Measurements from ENCODE around the gene SLC35F3. TPM values are rescaled to one million over a fixed set of nuclear protein-coding genes. Genes with fewer than 3 reads are reported as not detected.

Gene SLC35F3
- polyA plus RNA-seq, 4 donors: 0.07 to 0.46 TPM; not detected in 2

DNA sequence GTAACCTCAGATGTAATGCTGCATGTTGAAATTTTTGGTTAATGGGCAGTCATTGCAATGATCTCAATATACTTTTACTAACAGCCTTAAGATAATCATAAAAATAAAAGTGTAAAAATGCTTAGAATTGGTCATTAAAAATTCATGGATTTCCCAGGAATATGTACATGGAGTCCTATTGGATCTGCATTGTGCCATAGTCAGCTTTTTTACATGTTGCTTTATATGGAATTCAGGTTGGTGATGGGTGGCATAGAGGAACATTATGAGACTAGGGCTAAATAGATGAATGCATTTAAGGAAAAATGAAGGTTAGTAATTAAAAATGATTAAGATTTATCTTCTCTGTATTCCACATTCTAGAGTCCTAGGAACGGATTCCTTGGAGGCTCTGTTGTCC is 103.2 kb downstream of the SLC35F3 start:
- no peaks in the 10 kb centered on the region for H3K36me3 ChIP-seq (ENCODE audit: control insufficient read depth in 3 of 3, insufficient read depth in 2 of 3, low read depth in 1 of 3, low read length in 3 of 3)
- H3K4me1 ChIP-seq (ENCODE audit: control insufficient read depth in 3 of 3, insufficient read depth in 2 of 3, low read depth in 1 of 3, low read length in 2 of 3): no peaks in the 10 kb centered on the region
- no peak overlapping the region for H3K4me3 ChIP-seq (ENCODE audit: low read depth in 1 of 3, low read length in 3 of 3)
- no peaks in the 10 kb centered on the region for H3K27me3 ChIP-seq (ENCODE audit: control insufficient read depth in 3 of 3, insufficient read depth in 3 of 3, low read length in 3 of 3)
- H3K27ac ChIP-seq (ENCODE audit: low read depth in 1 of 3, low read length in 2 of 3): no peak overlapping the region
- peaks cover 0 to 2% of the 10 kb centered on the region in 2 donors for H3K9me3 ChIP-seq (ENCODE audit: control insufficient read depth in 2 of 2, insufficient read depth in 1 of 2, low read depth in 1 of 2, low read length in 1 of 2)
- DNase-seq (no peak), FAIRE-seq (no peak)
- 76 to 90% (median 86%) methylated on average over 1 of the region's 1 CpG for whole genome bisulfite sequencing, 3 donors

DNA sequence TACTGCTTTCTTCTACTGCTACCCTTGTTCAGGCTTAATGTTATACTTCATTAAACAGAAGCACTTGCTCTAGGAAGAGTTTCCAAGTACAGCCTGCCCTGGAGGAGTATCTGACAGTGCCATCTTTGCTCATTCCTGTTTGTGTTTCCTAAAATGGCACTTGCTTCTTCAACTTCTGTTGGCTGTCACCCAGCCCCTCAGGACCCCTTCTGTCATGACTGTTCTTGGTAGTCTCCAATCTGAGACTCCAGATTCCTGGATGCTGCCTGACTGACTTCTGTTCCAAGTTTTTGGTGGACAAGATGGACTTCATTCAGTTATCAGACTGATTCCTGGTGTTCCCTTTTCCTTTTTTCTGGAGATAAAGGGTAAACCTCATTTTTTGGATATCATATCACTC is 104.1 kb downstream of the SLC35F3 start:
- DNase-seq (no peak), FAIRE-seq (no peak)
- H3K4me3 ChIP-seq (ENCODE audit: low read depth in 1 of 3, low read length in 3 of 3): no peak overlapping the region
- no peaks in the 10 kb centered on the region for H3K27me3 ChIP-seq (ENCODE audit: control insufficient read depth in 3 of 3, insufficient read depth in 3 of 3, low read length in 3 of 3)
- no peak overlapping the region for H3K27ac ChIP-seq (ENCODE audit: low read depth in 1 of 3, low read length in 2 of 3)
- H3K9me3 ChIP-seq (ENCODE audit: control insufficient read depth in 2 of 2, insufficient read depth in 1 of 2, low read depth in 1 of 2, low read length in 1 of 2): peaks cover 0 to 2% of the 10 kb centered on the region in 2 donors
- H3K4me1 ChIP-seq (ENCODE audit: control insufficient read depth in 3 of 3, insufficient read depth in 2 of 3, low read depth in 1 of 3, low read length in 2 of 3): no peaks in the 10 kb centered on the region
- H3K36me3 ChIP-seq (ENCODE audit: control insufficient read depth in 3 of 3, insufficient read depth in 2 of 3, low read depth in 1 of 3, low read length in 3 of 3): no peaks in the 10 kb centered on the region

- Histone ChIP-seq H3K4me1 (ENCODE audit: control insufficient read depth in 3 of 3, insufficient read depth in 2 of 3, low read depth in 1 of 3, low read length in 2 of 3) (no peaks in the 10 kb centered on the region), H3K27ac (ENCODE audit: low read depth in 1 of 3, low read length in 2 of 3) (no peak overlapping the region), H3K36me3 (ENCODE audit: control insufficient read depth in 3 of 3, insufficient read depth in 2 of 3, low read depth in 1 of 3, low read length in 3 of 3) (no peaks in the 10 kb centered on the region), H3K9me3 (ENCODE audit: control insufficient read depth in 2 of 2, insufficient read depth in 1 of 2, low read depth in 1 of 2, low read length in 1 of 2) (peaks cover 0 to 2% of the 10 kb centered on the region in 2 donors), H3K4me3 (ENCODE audit: low read depth in 1 of 3, low read length in 3 of 3) (no peak overlapping the region), H3K27me3 (ENCODE audit: control insufficient read depth in 3 of 3, insufficient read depth in 3 of 3, low read length in 3 of 3) (no peaks in the 10 kb centered on the region)
- no peak for DNase-seq
- 85 to 88% (median 86%) methylated on average over 1 of the region's 1 CpG for WGBS, 3 donors
- FAIRE-seq: no peak
These were observed 105.2 kb downstream of the SLC35F3 start for GRCh38 chr1:234009668-234010067.

GRCh38 chr1:234014208-234014607 is 109.7 kb downstream of the SLC35F3 start:
- no peak overlapping the region for H3K4me3 ChIP-seq (ENCODE audit: low read depth in 1 of 3, low read length in 3 of 3)
- no peaks in the 10 kb centered on the region for H3K27me3 ChIP-seq (ENCODE audit: control insufficient read depth in 3 of 3, insufficient read depth in 3 of 3, low read length in 3 of 3)
- DNase-seq: no peak
- WGBS, 3 donors: 69 to 76% (median 70%) methylated on average over 3 of the region's 3 CpGs
- no peak overlapping the region for H3K27ac ChIP-seq (ENCODE audit: low read depth in 1 of 3, low read length in 2 of 3)
- FAIRE-seq: no peak
- H3K36me3 ChIP-seq (ENCODE audit: control insufficient read depth in 3 of 3, insufficient read depth in 2 of 3, low read depth in 1 of 3, low read length in 3 of 3): no peaks in the 10 kb centered on the region
- no peaks in the 10 kb centered on the region for H3K4me1 ChIP-seq (ENCODE audit: control insufficient read depth in 3 of 3, insufficient read depth in 2 of 3, low read depth in 1 of 3, low read length in 2 of 3)
- H3K9me3 ChIP-seq (ENCODE audit: control insufficient read depth in 2 of 2, insufficient read depth in 1 of 2, low read depth in 1 of 2, low read length in 1 of 2): no peaks in the 10 kb centered on the region

DNA sequence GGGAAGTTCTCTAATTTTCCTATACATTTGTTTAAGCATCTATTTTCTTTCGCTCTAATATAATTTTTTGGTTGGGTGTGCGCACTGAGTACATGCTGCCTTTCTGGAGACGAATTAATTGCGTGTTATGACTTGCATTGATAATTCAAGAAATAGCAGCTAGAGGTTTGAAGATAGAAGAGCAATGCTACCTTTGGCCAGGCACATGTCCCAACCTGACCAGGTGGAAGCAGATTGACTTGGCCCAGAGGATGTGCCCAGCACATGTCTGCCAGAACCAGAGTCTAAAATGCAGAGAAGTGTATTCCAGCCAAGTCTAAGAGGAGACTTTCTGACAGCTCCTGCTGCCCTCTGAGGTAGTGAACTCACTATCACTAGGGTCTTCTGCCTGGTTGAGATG is 114.3 kb downstream of the SLC35F3 start:
- Histone ChIP-seq H3K27me3 (ENCODE audit: control insufficient read depth in 3 of 3, insufficient read depth in 3 of 3, low read length in 3 of 3) (no peaks in the 10 kb centered on the region), H3K9me3 (ENCODE audit: control insufficient read depth in 2 of 2, insufficient read depth in 1 of 2, low read depth in 1 of 2, low read length in 1 of 2) (no peaks in the 10 kb centered on the region), H3K4me3 (ENCODE audit: low read depth in 1 of 3, low read length in 3 of 3) (no peak overlapping the region), H3K27ac (ENCODE audit: low read depth in 1 of 3, low read length in 2 of 3) (no peak overlapping the region), H3K36me3 (ENCODE audit: control insufficient read depth in 3 of 3, insufficient read depth in 2 of 3, low read depth in 1 of 3, low read length in 3 of 3) (no peaks in the 10 kb centered on the region), H3K4me1 (ENCODE audit: control insufficient read depth in 3 of 3, insufficient read depth in 2 of 3, low read depth in 1 of 3, low read length in 2 of 3) (no peaks in the 10 kb centered on the region)
- FAIRE-seq: no peak
- DNase-seq: no peak
- WGBS, 3 donors: 92 to 95% (median 94%) methylated on average over 4 of the region's 4 CpGs

GRCh38 chr1:234019387-234019786 is 114.9 kb downstream of the SLC35F3 start:
- H3K36me3 ChIP-seq (ENCODE audit: control insufficient read depth in 3 of 3, insufficient read depth in 2 of 3, low read depth in 1 of 3, low read length in 3 of 3): no peaks in the 10 kb centered on the region
- 83 to 95% (median 93%) methylated on average over 2 of the region's 2 CpGs for WGBS, 3 donors
- FAIRE-seq: no peak

GRCh38 chr1:234022302-234022701 is 117.8 kb downstream of the SLC35F3 start:
- Histone ChIP-seq H3K27ac (ENCODE audit: low read depth in 1 of 3, low read length in 2 of 3) (no peak overlapping the region), H3K4me3 (ENCODE audit: low read depth in 1 of 3, low read length in 3 of 3) (no peak overlapping the region), H3K36me3 (ENCODE audit: control insufficient read depth in 3 of 3, insufficient read depth in 2 of 3, low read depth in 1 of 3, low read length in 3 of 3) (no peaks in the 10 kb centered on the region), H3K27me3 (ENCODE audit: control insufficient read depth in 3 of 3, insufficient read depth in 3 of 3, low read length in 3 of 3) (no peaks in the 10 kb centered on the region), H3K4me1 (ENCODE audit: control insufficient read depth in 3 of 3, insufficient read depth in 2 of 3, low read depth in 1 of 3, low read length in 2 of 3) (no peaks in the 10 kb centered on the region), H3K9me3 (ENCODE audit: control insufficient read depth in 2 of 2, insufficient read depth in 1 of 2, low read depth in 1 of 2, low read length in 1 of 2) (no peaks in the 10 kb centered on the region)
- DNase-seq: no peak
- 87 to 96% (median 90%) methylated on average over 2 of the region's 2 CpGs for WGBS, 3 donors
- FAIRE-seq: no peak

More at GRCh38 chr1:234019387-234019786, 114.9 kb downstream of the SLC35F3 start:
- DNase-seq: no peak
- Histone ChIP-seq H3K4me1 (ENCODE audit: control insufficient read depth in 3 of 3, insufficient read depth in 2 of 3, low read depth in 1 of 3, low read length in 2 of 3) (no peaks in the 10 kb centered on the region), H3K4me3 (ENCODE audit: low read depth in 1 of 3, low read length in 3 of 3) (no peak overlapping the region), H3K27me3 (ENCODE audit: control insufficient read depth in 3 of 3, insufficient read depth in 3 of 3, low read length in 3 of 3) (no peaks in the 10 kb centered on the region), H3K9me3 (ENCODE audit: control insufficient read depth in 2 of 2, insufficient read depth in 1 of 2, low read depth in 1 of 2, low read length in 1 of 2) (no peaks in the 10 kb centered on the region), H3K27ac (ENCODE audit: low read depth in 1 of 3, low read length in 2 of 3) (no peak overlapping the region)

DNA sequence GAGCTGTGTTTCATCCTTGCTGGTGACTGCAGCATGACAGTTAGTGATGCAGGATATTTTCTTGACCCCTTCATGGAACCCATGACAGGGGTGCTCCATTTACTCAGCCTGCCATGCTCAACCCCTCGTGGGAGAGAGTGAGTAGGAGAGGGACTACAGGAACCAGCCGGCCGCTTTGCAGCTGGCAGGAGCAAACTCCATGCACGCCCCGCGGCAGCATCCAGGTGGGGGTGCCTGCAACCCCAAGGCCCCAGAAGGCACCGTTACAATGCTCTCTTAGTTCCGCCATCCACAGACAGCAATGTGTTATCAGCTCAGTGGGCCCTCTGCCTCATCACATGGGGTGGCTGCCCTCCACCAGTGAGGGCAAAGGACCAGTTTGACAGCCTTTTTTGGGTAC is 135.1 kb downstream of the SLC35F3 start:
- H3K9me3 ChIP-seq (ENCODE audit: control insufficient read depth in 2 of 2, insufficient read depth in 1 of 2, low read depth in 1 of 2, low read length in 1 of 2): no peaks in the 10 kb centered on the region
- no peak overlapping the region for H3K4me3 ChIP-seq (ENCODE audit: low read depth in 1 of 3, low read length in 3 of 3)
- no peaks in the 10 kb centered on the region for H3K4me1 ChIP-seq (ENCODE audit: control insufficient read depth in 3 of 3, insufficient read depth in 2 of 3, low read depth in 1 of 3, low read length in 2 of 3)
- FAIRE-seq (no peak), DNase-seq (no peak)
- H3K27ac ChIP-seq (ENCODE audit: low read depth in 1 of 3, low read length in 2 of 3): no peak overlapping the region
- no peaks in the 10 kb centered on the region for H3K27me3 ChIP-seq (ENCODE audit: control insufficient read depth in 3 of 3, insufficient read depth in 3 of 3, low read length in 3 of 3)
- H3K36me3 ChIP-seq (ENCODE audit: control insufficient read depth in 3 of 3, insufficient read depth in 2 of 3, low read depth in 1 of 3, low read length in 3 of 3): no peaks in the 10 kb centered on the region
- 83 to 88% (median 85%) methylated on average over 8 of the region's 8 CpGs for WGBS, 3 donors

GRCh38 chr1:234040446-234041317 is 136.2 kb downstream of the SLC35F3 start:
- no peaks in the 10 kb centered on the region for H3K4me1 ChIP-seq (ENCODE audit: control insufficient read depth in 3 of 3, insufficient read depth in 2 of 3, low read depth in 1 of 3, low read length in 2 of 3)
- no peaks in the 10 kb centered on the region for H3K27me3 ChIP-seq (ENCODE audit: control insufficient read depth in 3 of 3, insufficient read depth in 3 of 3, low read length in 3 of 3)
- no peak for FAIRE-seq
- no peak for DNase-seq
- WGBS, 3 donors: 70 to 81% (median 73%) methylated on average over 9 of the region's 9 CpGs
- no peak overlapping the region for H3K27ac ChIP-seq (ENCODE audit: low read depth in 1 of 3, low read length in 2 of 3)
- no peaks in the 10 kb centered on the region for H3K9me3 ChIP-seq (ENCODE audit: control insufficient read depth in 2 of 2, insufficient read depth in 1 of 2, low read depth in 1 of 2, low read length in 1 of 2)
- H3K36me3 ChIP-seq (ENCODE audit: control insufficient read depth in 3 of 3, insufficient read depth in 2 of 3, low read depth in 1 of 3, low read length in 3 of 3): no peaks in the 10 kb centered on the region
- no peak overlapping the region for H3K4me3 ChIP-seq (ENCODE audit: low read depth in 1 of 3, low read length in 3 of 3)
